Uterine smooth muscle cell (primary cell): ENCODE data around the gene CSHL1. TPM values are rescaled to one million over a fixed set of nuclear protein-coding genes. Genes with fewer than 3 reads are reported as not detected.

Source experiments
- total RNA-seq: library from RNA; depleted of rRNA; stranded (reverse); fragments of >200 nt; gene quantifications from 2 replicates; pipeline ENCODE4 v1.2.3, GENCODE V29; 2014

The CSHL1 gene
- not detected in 2 replicates for total RNA-seq

DNA sequence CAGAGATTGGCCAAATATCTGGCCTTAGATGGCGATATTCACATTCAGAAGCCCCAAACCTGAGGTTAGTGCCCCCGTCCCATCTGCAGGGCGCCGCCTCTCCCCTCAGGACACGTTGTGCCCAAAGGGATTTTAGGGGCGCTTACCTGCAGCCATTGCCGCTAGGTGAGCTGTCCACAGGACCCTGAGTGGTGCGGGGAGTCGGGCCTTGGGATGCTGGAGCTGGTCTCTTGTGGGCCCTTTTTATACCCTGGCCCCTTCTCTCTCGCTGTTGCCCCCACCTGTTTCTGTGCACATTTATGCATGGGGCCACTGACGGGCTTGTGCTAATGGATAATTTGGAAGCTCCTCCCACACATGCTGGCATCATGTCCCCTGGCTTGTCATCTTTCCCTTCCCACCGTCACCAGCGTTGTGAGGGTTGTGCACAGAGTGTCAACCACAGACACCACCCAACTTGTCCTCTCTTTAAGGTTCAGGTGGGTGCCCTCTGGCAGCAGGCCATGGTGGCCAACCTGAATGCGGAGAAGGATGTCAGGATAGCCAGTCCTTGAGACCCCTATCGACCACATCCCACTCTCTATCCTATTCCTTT is at the start of gene CSHL1:
Gene CSHL1 (minus strand): TSS at position 218 of the 595 bp plus-strand sequence. CDS start 62 bp downstream, at position 156.

DNA sequence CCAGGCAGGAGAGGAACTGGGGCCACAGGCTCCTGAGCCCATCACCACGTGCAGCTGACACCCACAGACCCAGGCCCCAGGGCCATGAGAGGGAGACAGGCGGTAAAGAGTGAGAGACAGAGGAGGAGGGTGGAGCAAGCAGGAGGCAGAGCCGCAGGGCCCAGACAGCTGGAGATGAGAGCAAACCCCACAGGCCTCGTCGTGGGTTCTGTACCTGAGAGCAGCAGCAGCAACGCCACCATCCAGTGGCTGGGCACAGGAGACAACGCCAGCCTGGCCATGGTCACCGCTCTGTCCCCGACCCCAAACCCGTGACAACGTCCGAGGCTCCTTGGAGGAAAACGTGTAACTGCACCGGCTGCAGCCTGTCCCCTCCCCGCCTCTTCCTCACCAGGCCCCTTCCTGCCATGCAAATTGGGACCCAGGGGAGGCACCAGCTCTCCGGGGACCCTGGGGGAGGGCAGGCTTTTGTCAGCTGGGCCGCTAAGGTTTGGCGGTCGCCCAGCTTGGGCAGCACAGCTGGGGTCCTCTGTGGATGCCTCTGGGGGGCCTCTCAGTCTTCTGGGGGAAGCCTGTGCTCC is 21.0 kb upstream of the CSHL1 start, which contains the start of gene CD79B:
Gene CD79B (minus strand): TSS at position 351 of the 581 bp plus-strand sequence. CDS start 70 bp downstream, at position 281.

DNA sequence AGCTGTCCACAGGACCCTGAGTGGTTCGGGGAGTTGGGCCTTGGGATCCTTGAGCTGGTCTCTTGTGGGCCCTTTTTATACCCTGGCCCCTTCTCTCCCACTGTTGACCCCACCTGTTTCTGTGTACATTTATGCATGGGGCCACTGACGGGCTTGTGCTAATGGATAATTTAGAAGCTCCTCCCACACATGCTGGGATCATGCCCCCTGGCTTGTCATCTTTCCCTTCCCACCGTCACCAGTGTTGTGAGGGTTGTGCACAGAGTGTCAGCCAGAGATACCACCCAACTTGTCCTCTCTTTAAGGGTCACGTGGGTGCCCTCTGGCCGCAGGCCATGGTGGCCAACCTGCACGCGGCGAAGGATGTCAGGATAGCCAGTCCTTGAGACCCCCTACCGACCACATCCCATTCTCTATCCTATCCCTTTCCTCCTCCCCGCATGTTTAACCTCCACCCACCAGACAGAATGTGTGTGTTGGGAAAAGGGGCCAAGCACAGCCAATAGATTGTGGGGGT is 7.8 kb upstream of the CSHL1 start, which contains the start of gene GH1:
Gene GH1 (minus strand): TSS at position 51 of the 517 bp plus-strand sequence. CDS start 63 bp downstream, outside the sequence.

GRCh38 chr17:63896524-63897354 is 14.3 kb downstream of the CSHL1 start, which contains the start of gene CSH1:
CSH1 (minus strand) TSS chr17:63896574; CDS start chr17:63896511, 63 bp downstream.

DNA sequence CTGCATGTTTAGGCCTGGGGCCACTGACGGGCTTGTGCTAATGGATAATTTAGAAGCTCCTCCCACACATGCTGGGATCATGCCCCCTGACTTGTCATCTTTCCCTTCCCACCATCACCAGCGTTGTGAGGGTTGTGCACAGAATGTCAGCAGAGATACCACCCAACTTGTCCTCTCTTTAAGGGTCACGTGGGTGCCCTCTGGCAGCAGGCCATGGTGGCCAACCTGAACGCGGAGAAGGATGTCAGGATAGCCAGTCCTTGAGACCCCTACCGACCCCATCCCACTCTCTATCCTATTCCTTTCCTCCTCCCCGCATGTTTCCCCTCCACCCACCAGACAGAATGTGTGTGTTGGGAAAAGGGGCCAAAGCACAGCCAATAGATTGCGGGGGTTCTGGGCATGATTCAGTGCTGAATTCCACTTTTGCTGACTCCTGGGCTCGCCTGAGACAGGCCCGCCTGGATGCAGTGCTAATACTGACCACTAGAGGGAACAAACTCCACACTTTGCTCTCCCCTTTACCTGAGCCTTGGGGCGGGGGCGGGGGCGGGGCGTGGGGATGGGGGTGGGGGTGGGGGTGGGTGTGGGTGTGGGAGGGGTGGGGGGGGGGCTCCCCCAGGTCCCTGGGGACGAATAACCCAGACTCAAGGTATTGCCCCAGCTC is 29.0 kb downstream of the CSHL1 start, which contains the start of gene GH2:
Gene GH2 (minus strand): TSS at position 10 of the 667 bp plus-strand sequence. CDS start 143 bp downstream, outside the sequence.

DNA sequence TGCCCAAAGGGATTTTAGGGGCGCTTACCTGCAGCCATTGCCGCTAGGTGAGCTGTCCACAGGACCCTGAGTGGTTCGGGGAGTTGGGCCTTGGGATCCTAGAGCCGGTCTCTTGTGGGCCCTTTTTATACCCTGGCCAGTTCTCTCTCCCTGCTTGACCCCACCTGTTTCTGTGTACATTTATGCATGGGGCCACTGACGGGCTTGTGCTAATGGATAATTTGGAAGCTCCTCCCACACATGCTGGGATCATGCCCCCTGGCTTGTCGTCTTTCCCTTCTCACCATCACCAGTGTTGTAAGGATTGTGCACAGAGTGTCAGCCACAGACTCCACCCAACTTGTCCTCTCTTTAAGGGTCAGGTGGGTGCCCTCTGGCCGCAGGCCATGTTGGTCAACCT is 37.5 kb downstream of the CSHL1 start, which contains the start of gene CSH2:
Gene CSH2 (minus strand): TSS at position 101 of the 400 bp plus-strand sequence. CDS start 63 bp downstream, at position 38.

Other genes with a start within 250 kb of the CSHL1 start
- gene LIMD2, start 211.1 kb downstream of the CSHL1 start, total RNA-seq, result 2.5 and 2.8 TPM in 2 replicates
- 18.8 and 22.4 TPM in 2 replicates for gene STRADA, start 169.5 kb downstream of the CSHL1 start, total RNA-seq
- 88.6 and 100 TPM in 2 replicates for gene CCDC47, start 137.7 kb downstream of the CSHL1 start, total RNA-seq
- gene DDX42, start 137.1 kb downstream of the CSHL1 start, total RNA-seq, result 75.2 and 78.4 TPM in 2 replicates
- gene PSMC5, start 83.8 kb downstream of the CSHL1 start, total RNA-seq, result 54.9 and 99.6 TPM in 2 replicates
- gene FTSJ3, start 83.6 kb downstream of the CSHL1 start, total RNA-seq, result 63.1 and 73.0 TPM in 2 replicates
- 78.2 and 108 TPM in 2 replicates for gene SMARCD2, start 68.6 kb downstream of the CSHL1 start, total RNA-seq
- under 0.01 TPM in 1 of 2 replicates, not detected in the other for gene CSH2, start 37.6 kb downstream of the CSHL1 start, total RNA-seq
- not detected in 2 replicates for gene GH2, start 29.3 kb downstream of the CSHL1 start, total RNA-seq
- not detected in 2 replicates for gene CSH1, start 14.7 kb downstream of the CSHL1 start, total RNA-seq
- gene GH1, start 7.6 kb upstream of the CSHL1 start, total RNA-seq, result not detected in 2 replicates
- gene CD79B, start 21.1 kb upstream of the CSHL1 start, total RNA-seq, result 0.12 TPM in 1 of 2 replicates, not detected in the other
- gene SCN4A, start 61.7 kb upstream of the CSHL1 start, total RNA-seq, result under 0.01 TPM in 2 replicates
- 0.11 and 0.25 TPM in 2 replicates for gene PRR29, start 87.1 kb upstream of the CSHL1 start, total RNA-seq
- 1.2 and 3.4 TPM in 2 replicates for gene ICAM2, start 109.4 kb upstream of the CSHL1 start, total RNA-seq
- gene ERN1, start 218.9 kb upstream of the CSHL1 start, total RNA-seq, result 13.8 and 33.4 TPM in 2 replicates